ENCODE results near the gene M1AP. TPM values are rescaled to one million over a fixed set of nuclear protein-coding genes. Genes with fewer than 3 reads are reported as not detected.

M1AP gene
- total RNA-seq, 1 experiment from 2014 or later: not detected

DNA sequence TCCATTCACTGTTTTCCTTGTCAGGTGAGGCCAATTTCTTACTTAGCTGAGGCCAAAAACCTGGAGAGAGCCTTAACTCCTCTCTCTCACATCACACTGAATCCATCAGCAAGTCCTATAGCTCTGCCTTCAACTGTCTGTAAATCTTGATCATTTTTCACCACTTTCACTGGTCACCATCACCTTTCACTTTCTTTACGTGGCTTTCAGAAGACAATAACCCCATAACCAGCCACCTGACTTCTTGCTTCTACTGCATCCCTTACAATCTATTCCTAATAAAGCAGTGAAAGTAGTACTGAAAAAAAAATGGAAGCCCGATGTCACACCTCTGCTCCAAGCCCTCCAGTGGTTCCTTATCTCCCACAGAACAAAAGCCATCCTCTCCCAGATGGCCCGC is 102.1 kb downstream of the M1AP start:
- Histone ChIP-seq H3K79me2 (ENCODE audit: low read length) (peaks cover 10% of the 10 kb centered on the region), H3K9ac (ENCODE audit: low read length) (no peak overlapping the region), H3K27ac (ENCODE audit: low read length) (no peak overlapping the region), H3K9me2 (replicated peaks; ENCODE audit: low read length) (no peaks in the 10 kb centered on the region), H3K4me1 (ENCODE audit: insufficient read depth, low read length) (peaks cover 12% of the 10 kb centered on the region; the same call in 1 of the 2 replicates), H3K27me3 (ENCODE audit: low read length) (no peaks in the 10 kb centered on the region), H4K20me1 (ENCODE audit: low read length) (no peaks in the 10 kb centered on the region), H3K4me3 (ENCODE audit: low read length) (no peak overlapping the region), H3K9me3 (ENCODE audit: low read length) (no peaks in the 10 kb centered on the region), H3F3A (ENCODE audit: low read length, unreplicated experiment) (no peaks in the 10 kb centered on the region), H3K4me2 (ENCODE audit: low read length) (no peak overlapping the region), H2AFZ (ENCODE audit: low read length) (no peak overlapping the region), H3K36me3 (ENCODE audit: low read depth, low read length) (no peaks in the 10 kb centered on the region)
- CTCF ChIA-PET: no interaction called here
- ATAC-seq (no peak), DNase-seq (no peak)
- intact Hi-C loops (cut with micrococcal nuclease): no loop called here
- no TSS peak for BruUV-seq (replicated peaks)
- POLR2A ChIA-PET (ENCODE audit: unreplicated experiment): no interaction called here
- TF ChIP-seq EZH2phosphoT487 (IDR thresholded peaks at IDR 0.05; ENCODE audit: borderline replicate concordance, low read length) (no peak), CTCF (conservative IDR thresholded peaks at IDR 0.05; ENCODE audit: low read depth, low read length) (no peak), EZH2 (IDR thresholded peaks at IDR 0.05; ENCODE audit: low read length, unreplicated experiment) (no peak)

DNA sequence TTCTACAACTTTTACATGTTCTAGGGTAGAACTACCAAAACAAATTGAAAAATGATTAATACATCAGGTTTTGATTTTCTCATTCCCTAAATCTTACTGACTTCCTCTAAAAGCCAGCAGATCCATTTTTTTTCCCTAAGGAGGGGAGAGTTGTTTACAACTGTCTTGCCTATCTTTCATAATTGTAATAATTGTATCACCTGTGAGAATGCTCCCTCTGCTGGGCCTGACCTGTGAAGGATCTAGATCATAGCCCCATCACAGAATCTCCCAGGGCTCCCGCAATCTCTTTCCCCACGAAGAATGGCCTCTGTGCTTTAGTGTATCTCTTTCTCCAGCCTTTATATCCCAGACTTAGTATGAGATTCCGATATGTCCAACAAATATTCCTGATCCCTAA is 103.5 kb downstream of the M1AP start:
- Histone ChIP-seq H3K4me2 (ENCODE audit: low read length) (no peak overlapping the region), H3K36me3 (ENCODE audit: low read depth, low read length) (no peaks in the 10 kb centered on the region), H3K27ac (ENCODE audit: low read length) (no peak overlapping the region), H3K27me3 (ENCODE audit: low read length) (no peaks in the 10 kb centered on the region), H3K9me3 (ENCODE audit: low read length) (no peaks in the 10 kb centered on the region), H3K4me3 (ENCODE audit: low read length) (no peak overlapping the region), H4K20me1 (ENCODE audit: low read length) (no peaks in the 10 kb centered on the region), H3K9me2 (replicated peaks; ENCODE audit: low read length) (no peaks in the 10 kb centered on the region), H3K4me1 (ENCODE audit: insufficient read depth, low read length) (peaks cover 6% of the 10 kb centered on the region; the same call in 1 of the 2 replicates), H2AFZ (ENCODE audit: low read length) (no peak overlapping the region), H3K79me2 (ENCODE audit: low read length) (peaks cover 1% of the 10 kb centered on the region), H3F3A (ENCODE audit: low read length, unreplicated experiment) (no peaks in the 10 kb centered on the region), H3K9ac (ENCODE audit: low read length) (no peak overlapping the region)
- peak; percentile 47 for TF ChIP-seq CTCF (conservative IDR thresholded peaks at IDR 0.05; ENCODE audit: low read depth, low read length)
- no peak for TF ChIP-seq EZH2phosphoT487 (IDR thresholded peaks at IDR 0.05; ENCODE audit: borderline replicate concordance, low read length)
- CTCF ChIA-PET: no interaction called here
- intact Hi-C loops (cut with micrococcal nuclease): no loop called here
- DNase-seq (peak; percentile 28), ATAC-seq (peak; percentile 25; the same call in 1 of the 2 replicates)
- POLR2A ChIA-PET (ENCODE audit: unreplicated experiment): no interaction called here
- BruUV-seq (replicated peaks): no TSS peak

DNA sequence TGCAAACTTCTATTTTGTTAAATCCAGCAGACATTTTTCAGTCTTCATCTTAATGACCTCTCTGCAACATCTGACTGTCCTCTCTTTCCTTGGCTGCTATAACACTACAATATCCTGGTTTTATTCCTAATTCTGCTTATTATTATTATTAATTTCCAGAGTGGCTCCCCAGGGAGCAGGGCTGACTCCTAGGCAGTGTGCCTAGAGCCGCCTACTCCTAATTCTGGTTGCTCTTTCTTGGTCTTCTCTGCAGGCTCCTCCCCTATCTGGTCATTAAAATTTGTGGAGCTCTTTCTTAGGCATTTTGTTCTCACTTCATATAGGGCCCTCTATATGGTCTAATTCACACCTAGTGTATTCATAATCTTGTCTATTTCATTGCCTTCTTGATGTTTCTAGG is 105.2 kb downstream of the M1AP start:
- Histone ChIP-seq H3F3A (ENCODE audit: low read length, unreplicated experiment) (no peaks in the 10 kb centered on the region), H3K9me3 (ENCODE audit: low read length) (no peaks in the 10 kb centered on the region), H4K20me1 (ENCODE audit: low read length) (no peaks in the 10 kb centered on the region), H3K9me2 (replicated peaks; ENCODE audit: low read length) (no peaks in the 10 kb centered on the region), H2AFZ (ENCODE audit: low read length) (no peak overlapping the region), H3K4me3 (ENCODE audit: low read length) (no peak overlapping the region), H3K27ac (ENCODE audit: low read length) (no peak overlapping the region), H3K4me1 (ENCODE audit: insufficient read depth, low read length) (no peaks in the 10 kb centered on the region), H3K4me2 (ENCODE audit: low read length) (no peak overlapping the region), H3K9ac (ENCODE audit: low read length) (no peak overlapping the region), H3K36me3 (ENCODE audit: low read depth, low read length) (no peaks in the 10 kb centered on the region), H3K27me3 (ENCODE audit: low read length) (no peaks in the 10 kb centered on the region), H3K79me2 (ENCODE audit: low read length) (no peaks in the 10 kb centered on the region)
- BruUV-seq (replicated peaks): no TSS peak
- ATAC-seq: no peak
- intact Hi-C loops (cut with micrococcal nuclease): no loop called here
- DNase-seq: no peak
- ChIA-PET POLR2A (ENCODE audit: unreplicated experiment) (no interaction called here), CTCF (no interaction called here)
- no peak for TF ChIP-seq EZH2phosphoT487 (IDR thresholded peaks at IDR 0.05; ENCODE audit: borderline replicate concordance, low read length)
- no peak for TF ChIP-seq EZH2 (IDR thresholded peaks at IDR 0.05; ENCODE audit: low read length, unreplicated experiment)
- no peak for TF ChIP-seq CTCF (conservative IDR thresholded peaks at IDR 0.05; ENCODE audit: low read depth, low read length)
